Coronary artery (tissue), 2 donors: Measurements from ENCODE around the gene TBL1XR1.

Experiments used
- DNase-seq: peaks from one replicate; pipeline ENCODE4 v3.0.0-alpha.2; 2017; ENCODE audit warnings: low spot score
- H3K27ac ChIP-seq, 2 donors: fragments of 200-600 bp; sonication (generic); one replicate each; pipeline ENCODE4 v1.5.1; 2016 to 2019
- H3K4me3 ChIP-seq: fragments of 200-600 bp; sonication (generic); 2 replicates; pipeline ENCODE4 v1.5.1; 2016; ENCODE audit warnings: mild to moderate bottlenecking, moderate library complexity
- CTCF ChIP-seq: fragments of 200-600 bp; sonication (generic); IDR thresholded peaks from one replicate; pipeline ENCODE4 v1.5.1; 2019; ENCODE audit warnings: antibody characterized with exemption

Gene TBL1XR1

DNA sequence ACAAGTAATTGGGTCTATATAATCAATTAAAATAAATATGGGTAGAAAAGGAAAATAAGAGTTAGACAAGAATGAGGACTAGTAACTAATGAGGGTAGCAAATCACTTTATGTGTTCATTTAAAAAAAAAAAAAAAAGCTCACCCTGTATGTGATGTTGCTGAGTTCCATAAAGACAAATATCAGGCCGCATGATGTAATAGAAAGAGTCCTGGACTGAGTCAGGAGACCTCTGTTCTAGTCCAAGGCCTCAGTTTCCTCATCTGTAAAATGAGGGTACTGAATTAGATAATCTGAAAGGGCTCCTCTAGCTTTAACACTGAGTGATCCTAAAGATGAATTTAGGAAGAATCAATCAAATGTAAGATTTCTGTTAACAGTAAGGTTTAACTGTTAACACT lies 117.6 kb downstream of the TBL1XR1 start:
- no peak for DNase-seq
- Histone ChIP-seq H3K27ac (no peak overlapping the region), H3K4me3 (no peak overlapping the region)
- no peak for TF ChIP-seq CTCF

- DNase-seq: no peak
- Histone ChIP-seq H3K27ac (no peak overlapping the region), H3K4me3 (no peak overlapping the region)
- no peak for TF ChIP-seq CTCF
These were observed 125.7 kb downstream of the TBL1XR1 start for GRCh38 chr3:177071496-177072156.

GRCh38 chr3:177069514-177070329 lies 127.6 kb downstream of the TBL1XR1 start:
- Histone ChIP-seq H3K4me3 (no peak overlapping the region), H3K27ac (no peak overlapping the region)
- DNase-seq: no peak
- TF ChIP-seq CTCF: no peak

- TF ChIP-seq CTCF: no peak
- Histone ChIP-seq H3K4me3 (no peak overlapping the region), H3K27ac (no peak overlapping the region)
- no peak for DNase-seq
These were observed 128.3 kb downstream of the TBL1XR1 start for GRCh38 chr3:177068967-177069366.

DNA sequence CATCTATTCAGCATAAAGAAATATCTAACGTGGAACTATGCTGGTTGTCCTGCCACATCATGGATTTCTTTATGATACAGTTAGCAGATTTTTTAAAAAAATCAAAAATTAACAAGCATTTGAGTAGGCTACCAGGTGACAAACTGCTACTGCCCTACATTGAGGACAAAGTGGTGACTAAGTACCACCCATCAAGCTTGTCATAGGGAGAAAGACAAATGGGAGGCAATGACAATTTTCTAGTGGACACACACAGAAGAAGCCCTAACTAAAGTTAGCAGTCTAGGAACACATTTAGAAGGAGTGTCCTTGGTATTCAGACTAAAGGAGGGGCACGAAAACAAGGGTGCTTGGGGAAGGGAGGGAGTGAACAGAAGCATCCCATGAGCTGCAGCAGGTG lies 131.2 kb downstream of the TBL1XR1 start:
- no peak for TF ChIP-seq CTCF
- Histone ChIP-seq H3K27ac (no peak overlapping the region), H3K4me3 (no peak overlapping the region)
- DNase-seq: no peak

DNA sequence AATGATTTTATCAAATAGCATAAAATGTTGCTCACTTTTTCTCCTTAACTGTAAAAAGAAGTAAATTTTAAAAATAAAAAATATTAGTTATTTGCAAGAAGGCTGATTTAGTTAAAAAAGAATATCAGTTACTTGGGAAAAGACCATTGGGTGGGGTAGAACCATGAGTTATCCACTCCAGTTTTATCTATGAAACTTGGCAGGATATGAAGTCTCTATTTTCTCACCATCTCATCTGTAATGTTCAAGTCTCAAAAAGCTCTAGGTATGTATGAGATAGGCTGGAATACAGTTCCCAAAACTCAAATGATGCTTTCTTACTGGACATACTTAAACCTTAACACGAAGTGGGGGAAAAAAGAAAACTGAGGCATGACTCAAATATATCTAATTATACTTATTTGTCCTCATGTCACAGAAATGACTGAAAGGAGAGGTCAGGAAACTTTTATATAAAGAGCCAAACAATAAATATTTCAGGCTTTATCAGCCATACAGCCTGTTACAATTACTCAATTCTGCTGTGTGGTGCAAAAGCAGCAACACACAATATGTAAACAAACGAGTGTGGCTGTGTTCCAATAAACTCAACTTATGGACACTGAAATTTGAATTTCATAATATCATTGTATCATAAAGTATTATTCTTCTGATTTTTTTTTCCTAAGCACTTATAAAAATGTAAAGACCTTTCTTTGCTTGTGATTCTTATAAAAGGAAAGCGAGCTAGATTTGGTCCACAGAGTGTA lies 131.8 kb downstream of the TBL1XR1 start:
- Histone ChIP-seq H3K27ac (no peak overlapping the region), H3K4me3 (no peak overlapping the region)
- no peak for TF ChIP-seq CTCF
- no peak for DNase-seq
